Measurements from ENCODE around the gene C1QC.
"Not testable (repeated sequence)": the region's sequence is repeated elsewhere in the genome, so short reads cannot be mapped to it uniquely, and the experiment has no call there.

C1QC gene

GRCh38 chr1:22645931-22646330, 2.5 kb downstream of the C1QC start:
- DNase-seq (ENCODE audit: insufficient read length, low spot score) (no peak), FAIRE-seq (no peak)

- DNase-seq (ENCODE audit: insufficient read length, low spot score): no peak
- no peak for FAIRE-seq
These were observed 3.0 kb downstream of the C1QC start for GRCh38 chr1:22646384-22646783.

GRCh38 chr1:22650089-22650693, 6.8 kb downstream of the C1QC start:
- DNase-seq (ENCODE audit: insufficient read length, low spot score) (no peak), FAIRE-seq (no peak)

- FAIRE-seq (no peak), DNase-seq (ENCODE audit: insufficient read length, low spot score) (no peak)
These were observed 8.8 kb downstream of the C1QC start for GRCh38 chr1:22651941-22652856.

- FAIRE-seq: no peak
These were observed 9.5 kb downstream of the C1QC start, which contains the start of gene C1QB for GRCh38 chr1:22652881-22653316. Gene C1QB, plus strand, starts transcription at chr1:22653236. Its CDS starts 6,227 bp downstream, at chr1:22659463.

GRCh38 chr1:22654692-22655091, 11.3 kb downstream of the C1QC start:
- FAIRE-seq (no peak), DNase-seq (ENCODE audit: insufficient read length, low spot score) (no peak)

More at GRCh38 chr1:22652881-22653316, 9.5 kb downstream of the C1QC start, which contains the start of gene C1QB:
- DNase-seq (ENCODE audit: insufficient read length, low spot score): no peak

GRCh38 chr1:22658385-22659163, 15.1 kb downstream of the C1QC start:
- FAIRE-seq (no peak), DNase-seq (ENCODE audit: insufficient read length, low spot score) (no peak)

- DNase-seq (ENCODE audit: insufficient read length, low spot score) (no peak), FAIRE-seq (no peak)
These were observed 17.3 kb downstream of the C1QC start for GRCh38 chr1:22660716-22661241.

GRCh38 chr1:22661880-22662279, 18.4 kb downstream of the C1QC start:
- FAIRE-seq (no peak), DNase-seq (ENCODE audit: insufficient read length, low spot score) (no peak)

GRCh38 chr1:22662318-22662717, 18.9 kb downstream of the C1QC start:
- FAIRE-seq (no peak), DNase-seq (ENCODE audit: insufficient read length, low spot score) (peak; percentile 14)

GRCh38 chr1:22662986-22663408, 19.6 kb downstream of the C1QC start:
- FAIRE-seq (no peak), DNase-seq (ENCODE audit: insufficient read length, low spot score) (no peak)

GRCh38 chr1:22665752-22666151, 22.3 kb downstream of the C1QC start:
- DNase-seq (ENCODE audit: insufficient read length, low spot score) (no peak), FAIRE-seq (no peak)

GRCh38 chr1:22666412-22666811, 23.0 kb downstream of the C1QC start:
- no peak for FAIRE-seq
- DNase-seq (ENCODE audit: insufficient read length, low spot score): no peak

GRCh38 chr1:22668840-22669239, 25.4 kb downstream of the C1QC start:
- DNase-seq (ENCODE audit: insufficient read length, low spot score); FAIRE-seq: not testable (repeated sequence)

- FAIRE-seq: no peak
- DNase-seq (ENCODE audit: insufficient read length, low spot score): no peak
These were observed 27.0 kb downstream of the C1QC start for GRCh38 chr1:22670352-22670975.

GRCh38 chr1:22671999-22672398, 28.6 kb downstream of the C1QC start:
- FAIRE-seq (no peak), DNase-seq (ENCODE audit: insufficient read length, low spot score) (no peak)

- DNase-seq (ENCODE audit: insufficient read length, low spot score): peak; percentile 47
- no peak for FAIRE-seq
These were observed 30.3 kb downstream of the C1QC start for GRCh38 chr1:22673486-22674409.

- DNase-seq (ENCODE audit: insufficient read length, low spot score) (no peak), FAIRE-seq (no peak)
These were observed 30.9 kb downstream of the C1QC start for GRCh38 chr1:22674410-22674749.

- not testable (repeated sequence) for DNase-seq (ENCODE audit: insufficient read length, low spot score)
These were observed 32.7 kb downstream of the C1QC start for GRCh38 chr1:22676151-22676550.

More at GRCh38 chr1:22676151-22676550, 32.7 kb downstream of the C1QC start:
- FAIRE-seq: not testable (repeated sequence)

All from GM19239 (cell line).